Panc1 (cell line): Measurements from ENCODE around the gene CPNE4. TPM values are rescaled to one million over a fixed set of nuclear protein-coding genes. Genes with fewer than 3 reads are reported as not detected.

ENCODE experiments used
- ATAC-seq: fragments of 200-7000 bp; cut with Tn5 transposase; 2 replicates; pipeline ENCODE4 v1.9.1; 2020; ENCODE audit warnings: mild to moderate bottlenecking, moderate library complexity
- BruUV-seq: library from RNA; stranded (reverse); fragments of 400-500 nt; replicated peaks from 2 replicates; lab custom pipeline; 2021; lab: Mats Ljungman, UMichigan
- CTCF ChIA-PET: fragments of 300-600 bp; sonication (Branson Sonifier 250); formaldehyde crosslinking; loops from one replicate; lab custom pipeline; 2022; ENCODE audit warnings: antibody characterized with exemption; lab: Charles Lee
- POLR2A ChIA-PET: fragments of 300-600 bp; sonication (Branson Sonifier 250); formaldehyde crosslinking; loops from one replicate; lab custom pipeline; 2022; ENCODE audit warnings: antibody characterized with exemption; lab: Charles Lee
- DNase-seq: peaks from one replicate; pipeline ENCODE4 v3.0.0-alpha.2; 2010; ENCODE audit warnings: low read depth, low spot score
- H3K27ac ChIP-seq: 2 replicates; pipeline ENCODE4 v1.5.1; 2011; ENCODE audit warnings: mild to moderate bottlenecking, low read length, inconsistent platforms
- H3K27me3 ChIP-seq: fragments of 200-500 bp; sonication (Bioruptor generic); 2 replicates; pipeline ENCODE4 v1.6.0; 2014; ENCODE audit warnings: low read length, inconsistent platforms; ENCODE audit not compliant: control insufficient read depth, insufficient read depth
- H3K36me3 ChIP-seq: fragments of 200-500 bp; sonication (Bioruptor generic); 2 replicates; pipeline ENCODE4 v1.5.1; 2014; ENCODE audit warnings: inconsistent platforms, mild to moderate bottlenecking, low read length, moderate library complexity; ENCODE audit not compliant: control insufficient read depth, insufficient read depth
- H3K4me1 ChIP-seq: 2 replicates; pipeline ENCODE4 v1.5.1; 2011; ENCODE audit warnings: inconsistent platforms, mild to moderate bottlenecking, low read length, moderate library complexity; ENCODE audit not compliant: control insufficient read depth, insufficient read depth
- H3K4me3 ChIP-seq, 2 experiments: 2 replicates each; pipeline ENCODE4 v1.5.1; 2011 to 2012; ENCODE audit warnings: low read depth in 2 of 2, low read length in 2 of 2, mild to moderate bottlenecking in 2 of 2, inconsistent platforms in 1 of 2, moderate library complexity in 1 of 2
- H3K9me3 ChIP-seq: fragments of 200-500 bp; sonication (Bioruptor generic); 2 replicates; pipeline ENCODE4 v1.5.1; 2014; ENCODE audit warnings: low read depth, mild to moderate bottlenecking, inconsistent platforms, low read length, moderate library complexity; ENCODE audit not compliant: control insufficient read depth, insufficient read depth
- CTCF ChIP-seq: fragments of 450-650 bp; IDR thresholded peaks from 2 replicates; pipeline ENCODE4 v1.5.1; 2017; ENCODE audit warnings: mild to moderate bottlenecking
- POLR2AphosphoS5 ChIP-seq: IDR thresholded peaks from 2 replicates; pipeline ENCODE4 v1.6.1; 2012; ENCODE audit warnings: mild to moderate bottlenecking, low read depth, low read length, moderate library complexity
- REST ChIP-seq, 2 experiments: IDR thresholded peaks; 2 replicates each; pipeline ENCODE4 v1.6.1; 2011 to 2012; ENCODE audit warnings: low read depth in 2 of 2, control low read depth in 1 of 2, low read length in 1 of 2, mild to moderate bottlenecking in 1 of 2, moderate library complexity in 1 of 2; ENCODE audit not compliant: insufficient read depth in 1 of 2
- SIN3A ChIP-seq: IDR thresholded peaks from 2 replicates; pipeline ENCODE4 v1.6.1; 2012; ENCODE audit warnings: low read depth, mild to moderate bottlenecking, low read length, moderate library complexity, borderline replicate concordance; ENCODE audit not compliant: insufficient read depth
- TCF7L2 ChIP-seq: IDR thresholded peaks from 2 replicates; pipeline ENCODE4 v1.6.1; 2011; ENCODE audit warnings: mild to moderate bottlenecking, low read depth, low read length, inconsistent platforms
- in situ Hi-C: cut with HindIII; loops from 2 replicates; pipeline ENCODE4 v1.10.0; 2016; ENCODE audit warnings: low sequenced_read_pairs, low pct_unique_long_range_greater_than_20kb
- intact Hi-C: fragments of 100-400 bp; cut with micrococcal nuclease; formaldehyde crosslinking; loops from one replicate; pipeline ENCODE4 v1.10.0; 2022; ENCODE audit not compliant: unreplicated experiment
- total RNA-seq: library from RNA; stranded (reverse); gene quantifications from one replicate; pipeline ENCODE4 v1.2.1, GENCODE V29; 2021; ENCODE audit not compliant: unreplicated experiment

The CPNE4 gene
- total RNA-seq, 1 experiment from 2014 or later, result not detected

GRCh38 chr3:131812433-131812832 is 222.4 kb downstream of the CPNE4 start:
- DNase-seq, result no peak
- H3K27me3 ChIP-seq, result no peaks in the 10 kb centered on the region; the same call in 1 of the 2 replicates

GRCh38 chr3:131811481-131811880 is 223.3 kb downstream of the CPNE4 start:
- intact Hi-C loops, result no loop called here

More at GRCh38 chr3:131812433-131812832, 222.4 kb downstream of the CPNE4 start:
- Histone ChIP-seq H3K4me1 (no peaks in the 10 kb centered on the region), H3K9me3 (no peaks in the 10 kb centered on the region), H3K4me3 (no peak overlapping the region), H3K36me3 (no peaks in the 10 kb centered on the region), H3K27ac (no peak overlapping the region)
- ChIA-PET POLR2A (interaction anchor here (0.6 kb wide), 1 partner anchor 778 kb away, joined by 4 read pairs; no protein-coding TSS in a partner anchor), CTCF (no interaction called here)
- intact Hi-C loops, result no loop called here
- BruUV-seq, result no TSS peak
- no peak for TF ChIP-seq TCF7L2
- no peak for TF ChIP-seq REST (IDR thresholded peaks at IDR 0.05; ENCODE audit: insufficient read depth in 1 of 2, low read depth in 2 of 2, low read length in 1 of 2)
- TF ChIP-seq POLR2AphosphoS5, result no peak
- TF ChIP-seq CTCF, result no peak
- TF ChIP-seq SIN3A, result no peak
- in situ Hi-C loops, result no loop called here
- ATAC-seq, result no peak

More at GRCh38 chr3:131811481-131811880, 223.3 kb downstream of the CPNE4 start:
- DNase-seq (no peak), ATAC-seq (no peak)
- Histone ChIP-seq H3K4me1 (no peaks in the 10 kb centered on the region), H3K9me3 (no peaks in the 10 kb centered on the region), H3K4me3 (no peak overlapping the region), H3K27me3 (no peaks in the 10 kb centered on the region; the same call in 1 of the 2 replicates), H3K36me3 (no peaks in the 10 kb centered on the region), H3K27ac (no peak overlapping the region)
- no TSS peak for BruUV-seq
- in situ Hi-C loops, result no loop called here
- ChIA-PET CTCF (no interaction called here), POLR2A (no interaction called here)
- TF ChIP-seq REST (IDR thresholded peaks at IDR 0.05; ENCODE audit: insufficient read depth in 1 of 2, low read depth in 2 of 2, low read length in 1 of 2) (no peak), CTCF (no peak), POLR2AphosphoS5 (no peak), TCF7L2 (no peak), SIN3A (no peak)
